Measurements from ENCODE around the gene PSAP.

Gene PSAP

GRCh38 chr10:71766717-71767419 lies 84.2 kb downstream of the PSAP start:
- DNase-seq (ENCODE audit: low spot score) = peak; percentile 85
